ENCODE results near the gene LRRC51.
A peak's percentile ranks its signal among the peaks of the same experiment; 100 is the strongest.
"Not testable (repeated sequence)": the region's sequence is repeated elsewhere in the genome, so short reads cannot be mapped to it uniquely, and the experiment has no call there.

The LRRC51 gene

GRCh38 chr11:72111300-72112142, 30.9 kb downstream of the LRRC51 start:
- DNase-seq (ENCODE audit: low read depth) = no peak

DNA sequence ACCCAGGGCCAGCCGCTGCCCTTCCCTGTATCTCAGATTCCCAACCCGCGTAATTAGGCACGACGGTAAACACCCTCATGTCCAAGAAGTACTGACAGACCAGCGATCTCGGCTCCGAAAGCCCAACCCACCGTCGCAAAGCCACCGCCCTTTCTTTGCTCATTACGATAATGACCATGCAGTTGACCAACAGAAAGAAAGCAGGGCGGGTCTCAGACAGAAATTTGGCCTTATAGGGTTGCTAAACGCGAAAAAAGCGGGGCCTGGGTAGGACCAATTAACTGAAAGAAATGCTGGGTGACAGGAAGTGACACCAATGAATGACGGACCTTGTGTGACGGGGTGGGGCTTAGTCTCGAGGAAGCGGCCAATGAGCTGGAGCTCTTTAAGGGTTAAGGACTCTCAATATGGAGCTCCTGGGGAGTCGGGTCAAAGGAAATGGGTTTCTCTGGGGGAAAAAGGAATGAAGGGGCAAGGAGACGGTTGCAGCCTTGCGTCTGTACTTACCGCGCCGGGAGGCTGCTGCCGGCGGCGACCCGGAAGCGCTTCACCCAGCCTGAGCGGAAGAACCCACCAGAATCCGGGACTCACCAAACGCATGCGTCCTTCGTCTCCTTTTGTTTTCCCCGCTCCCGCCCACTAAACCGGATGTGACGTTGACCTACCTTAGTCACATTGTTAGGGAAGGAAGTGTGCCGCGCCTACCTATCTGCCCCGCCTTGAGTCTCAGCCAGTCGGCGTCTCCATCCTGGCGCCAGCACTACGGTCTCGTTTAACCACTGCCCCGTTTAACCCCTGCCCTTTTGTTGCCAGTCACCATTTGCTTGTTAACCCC, 31.7 kb downstream of the LRRC51 start, which contains the start of gene ANAPC15:
Gene ANAPC15, minus strand, starts transcription at position 553 of the 835 bp plus-strand sequence. CDS start 1,419 bp downstream, outside the sequence.
- peak; percentile 99 for DNase-seq (ENCODE audit: low read depth)

GRCh38 chr11:72112978-72113808, 32.5 kb downstream of the LRRC51 start:
- peak; percentile 57 for DNase-seq (ENCODE audit: low read depth)

DNA sequence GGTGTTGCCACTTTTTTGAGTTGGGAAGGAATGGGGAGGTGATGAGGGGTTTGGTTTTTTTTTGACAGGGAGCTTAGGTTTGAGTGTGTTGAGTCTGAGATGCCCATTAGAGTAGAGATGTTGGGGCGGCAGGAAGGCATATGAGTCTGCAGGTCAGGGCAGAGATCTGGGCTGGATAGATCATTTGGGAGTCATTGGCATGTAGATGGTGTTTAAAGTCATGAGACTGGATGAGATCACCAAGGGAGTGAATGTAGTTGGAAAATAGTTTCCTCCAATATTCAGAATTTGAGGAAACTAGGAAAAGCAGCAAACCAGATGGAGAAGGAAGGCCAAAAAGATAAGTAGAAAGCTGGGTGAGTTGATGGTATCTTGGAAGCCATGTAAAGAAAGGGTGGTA, 33.9 kb downstream of the LRRC51 start:
- DNase-seq (ENCODE audit: low read depth) = no peak

DNA sequence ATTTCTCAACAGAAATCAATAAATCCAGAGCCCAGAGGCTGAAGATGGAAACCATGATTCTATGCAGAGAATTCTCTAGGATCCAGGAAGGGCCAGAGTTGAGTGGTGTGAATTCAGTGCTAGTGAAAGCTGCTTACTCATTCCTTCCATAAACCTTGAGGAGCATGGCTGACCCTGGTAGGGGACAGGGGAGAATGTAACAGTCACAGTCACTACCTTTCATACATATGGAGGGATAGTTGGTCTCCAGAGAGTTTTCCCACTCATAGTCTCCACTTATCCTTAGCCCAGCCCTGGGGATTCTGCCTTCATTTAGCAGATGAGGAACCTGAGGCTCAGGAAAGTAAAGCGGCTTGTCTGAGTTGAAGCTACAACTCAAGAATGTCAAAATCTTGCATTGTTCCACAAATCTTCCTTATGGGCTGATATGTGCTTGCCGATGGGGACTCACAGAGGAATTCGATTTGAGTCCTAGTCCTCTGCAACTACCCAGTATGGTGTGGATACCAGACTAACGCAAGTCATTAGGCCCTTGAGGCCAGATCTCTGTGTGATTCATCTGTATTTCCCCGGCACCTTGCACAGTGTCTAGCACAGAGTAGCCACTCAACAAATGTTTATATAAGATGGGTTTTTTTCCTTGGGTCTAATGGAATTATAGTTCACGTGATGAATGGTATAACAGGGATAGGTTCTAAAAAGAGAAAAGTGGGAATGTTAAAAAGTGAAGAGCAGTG, 35.5 kb downstream of the LRRC51 start:
- no peak for DNase-seq (ENCODE audit: low read depth)

GRCh38 chr11:72119198-72119597, 38.5 kb downstream of the LRRC51 start:
- no peak for DNase-seq (ENCODE audit: low read depth)

DNA sequence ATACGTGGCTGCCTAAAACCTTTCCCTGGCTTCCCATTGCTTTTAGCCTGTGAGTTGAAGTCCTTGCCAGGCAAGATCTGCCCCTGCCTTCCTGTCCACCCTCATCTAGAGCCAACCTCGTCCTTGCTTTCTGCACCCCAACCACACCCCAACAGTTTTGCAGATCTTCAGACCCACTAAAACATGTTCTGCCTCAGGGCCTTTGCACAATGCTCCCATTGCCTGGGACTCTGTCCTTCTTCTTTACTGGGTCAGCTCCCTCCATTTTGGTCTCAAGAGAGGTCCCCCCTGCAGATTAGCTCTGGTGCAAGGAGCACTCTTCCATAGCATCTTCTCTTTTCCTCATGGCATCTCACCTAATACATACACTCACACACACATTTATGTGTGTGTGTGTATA, 40.3 kb downstream of the LRRC51 start:
- no peak for DNase-seq (ENCODE audit: low read depth)

GRCh38 chr11:72122607-72123006, 42.0 kb downstream of the LRRC51 start:
- DNase-seq (ENCODE audit: low read depth) = no peak

GRCh38 chr11:72123117-72123653, 42.5 kb downstream of the LRRC51 start:
- DNase-seq (ENCODE audit: low read depth) = no peak

DNA sequence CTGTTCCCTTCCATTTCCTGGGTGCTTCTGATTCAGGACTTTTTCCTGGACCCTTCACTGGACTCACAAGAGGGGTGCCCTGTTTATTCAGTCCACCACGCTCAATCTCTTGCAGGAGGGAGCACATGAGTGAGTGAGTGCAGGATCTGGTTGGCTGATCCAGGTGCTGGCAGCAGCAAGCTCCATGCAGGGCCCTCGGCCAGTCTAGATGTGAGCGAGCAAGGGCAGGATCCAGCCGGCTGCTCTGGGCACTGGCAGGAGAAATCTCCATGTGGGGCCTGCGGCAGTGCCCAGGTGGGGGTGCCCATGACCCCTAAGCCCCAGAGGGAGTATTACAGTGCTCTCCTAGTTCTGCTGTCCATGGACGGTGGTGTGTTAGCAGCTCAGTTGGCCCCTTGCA, 43.4 kb downstream of the LRRC51 start:
- no peak for DNase-seq (ENCODE audit: low read depth)

DNA sequence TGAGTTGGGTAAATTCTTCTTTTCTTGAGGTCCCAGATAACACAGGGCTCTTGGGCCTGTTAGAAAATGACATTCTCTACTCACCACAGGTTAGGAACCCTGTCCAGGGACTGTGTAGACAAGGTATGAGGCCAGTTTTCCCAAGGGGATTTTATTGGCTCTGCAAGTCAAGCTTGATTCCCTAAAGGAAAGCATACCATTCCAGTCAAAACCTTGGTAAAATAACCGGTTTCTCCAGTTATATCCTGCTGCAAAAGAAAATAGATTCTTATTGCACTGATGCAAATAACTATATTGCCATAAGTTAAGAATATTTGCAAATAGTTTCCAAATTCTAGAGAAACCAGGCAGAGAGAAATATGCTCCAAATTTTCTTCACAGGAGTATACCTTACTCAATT, 45.3 kb downstream of the LRRC51 start:
- no peak for DNase-seq (ENCODE audit: low read depth)

DNA sequence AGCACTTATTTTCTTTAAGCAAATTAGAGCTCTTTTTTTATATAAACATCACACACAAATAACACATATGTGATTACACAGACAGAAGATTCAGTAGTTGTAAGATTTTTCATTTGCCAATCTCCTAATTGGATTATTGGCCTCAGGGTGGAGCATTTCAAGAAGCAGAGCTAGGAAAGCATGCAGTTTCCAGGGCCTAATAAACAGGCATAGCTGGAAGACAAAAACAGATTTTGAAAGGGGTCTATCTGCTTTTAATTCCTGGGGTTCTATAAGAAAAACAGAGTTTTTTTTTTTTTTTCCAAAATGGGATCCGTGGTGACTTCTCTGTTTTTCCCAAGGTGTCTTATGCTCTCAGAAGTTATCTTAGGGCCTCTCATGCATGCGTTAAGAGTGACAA, 47.3 kb downstream of the LRRC51 start:
- DNase-seq (ENCODE audit: low read depth) = no peak

- DNase-seq (ENCODE audit: low read depth) = no peak
These were observed 48.7 kb downstream of the LRRC51 start for GRCh38 chr11:72129381-72129780.

- no peak for DNase-seq (ENCODE audit: low read depth)
These were observed 52.0 kb downstream of the LRRC51 start for GRCh38 chr11:72132646-72133045.

DNA sequence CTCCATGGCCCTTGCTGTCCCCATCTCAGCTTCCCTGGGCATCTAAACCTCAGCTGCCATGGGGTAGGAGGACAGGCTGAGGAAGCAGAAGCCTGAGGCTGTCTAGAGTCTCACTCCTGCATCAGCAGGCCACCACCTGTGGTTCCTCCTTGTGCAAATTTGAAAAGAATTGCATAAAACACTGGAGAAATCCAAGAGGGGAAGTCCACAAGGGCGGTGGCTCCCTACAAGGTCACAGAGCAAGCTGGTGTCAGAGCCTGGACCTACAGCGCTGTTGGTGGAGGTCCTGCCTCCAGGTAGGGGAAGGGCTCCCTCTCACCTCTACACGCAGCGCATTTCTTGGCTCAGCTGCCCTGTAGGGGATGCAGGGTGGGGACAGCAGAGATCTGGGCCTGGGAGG, 54.8 kb downstream of the LRRC51 start, which contains the start of gene FOLR3:
Gene FOLR3, plus strand, starts transcription at position 253 of the 400 bp plus-strand sequence. CDS start 228 bp downstream, outside the sequence.
- DNase-seq (ENCODE audit: low read depth) = not testable (repeated sequence)

DNA sequence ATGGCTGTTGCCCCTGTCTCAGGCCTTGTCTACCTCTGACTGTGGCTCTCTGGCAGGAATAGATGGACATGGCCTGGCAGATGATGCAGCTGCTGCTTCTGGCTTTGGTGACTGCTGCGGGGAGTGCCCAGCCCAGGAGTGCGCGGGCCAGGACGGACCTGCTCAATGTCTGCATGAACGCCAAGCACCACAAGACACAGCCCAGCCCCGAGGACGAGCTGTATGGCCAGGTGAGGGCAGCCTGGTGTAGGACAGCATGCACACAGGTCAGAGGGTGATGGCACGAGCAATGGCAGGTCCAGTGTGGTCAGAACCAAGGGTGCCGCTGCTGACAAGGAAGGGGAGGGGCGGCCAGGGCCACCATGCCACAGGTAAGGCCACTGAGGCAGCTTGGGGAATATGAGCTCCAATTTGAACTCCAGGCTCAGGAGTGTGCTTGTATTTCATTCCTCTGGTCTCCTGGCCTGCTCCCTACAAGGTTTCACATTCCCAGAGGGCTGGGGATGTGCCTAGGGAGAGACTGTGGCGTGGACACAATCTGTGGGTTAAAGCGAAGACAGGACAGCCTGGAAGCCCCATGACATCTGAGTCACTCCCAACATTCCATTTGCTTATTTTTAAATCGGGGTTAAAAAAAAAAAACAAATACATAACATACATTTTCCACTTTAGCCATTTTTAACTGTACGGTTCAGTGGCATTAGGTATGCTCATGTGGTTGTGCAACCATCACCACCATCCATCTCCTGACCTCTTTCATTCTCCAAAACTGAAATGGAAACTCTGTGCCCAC, 55.4 kb downstream of the LRRC51 start:
- DNase-seq (ENCODE audit: low read depth) = no peak

DNA sequence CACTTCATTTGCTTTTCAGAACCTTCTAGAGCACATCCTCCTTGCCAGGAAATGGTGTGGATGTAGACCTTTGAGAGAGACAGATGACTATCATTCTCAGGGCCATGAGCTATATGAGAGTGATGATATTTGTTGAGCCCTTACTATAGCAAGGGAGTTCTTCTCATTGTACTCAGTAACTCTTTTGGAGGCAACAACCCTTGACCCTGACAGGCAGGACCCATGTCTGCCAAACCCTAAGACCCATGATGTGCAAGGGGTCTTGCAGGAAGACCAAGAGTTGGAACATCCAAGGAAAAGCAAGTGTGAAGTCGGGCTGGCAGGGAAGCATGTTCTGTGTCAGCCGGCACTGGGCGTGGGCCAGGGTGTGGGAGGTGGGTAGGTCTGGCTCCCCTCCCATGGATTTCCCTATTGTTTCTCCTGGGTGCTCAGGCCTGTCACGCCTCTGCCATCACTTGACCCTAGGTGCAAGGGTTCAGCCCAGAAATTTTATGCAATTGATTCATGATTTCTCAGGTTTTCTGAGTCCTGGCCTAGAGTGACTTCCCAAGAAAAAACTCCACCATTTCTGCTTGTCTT, 56.1 kb downstream of the LRRC51 start:
- no peak for DNase-seq (ENCODE audit: low read depth)

DNA sequence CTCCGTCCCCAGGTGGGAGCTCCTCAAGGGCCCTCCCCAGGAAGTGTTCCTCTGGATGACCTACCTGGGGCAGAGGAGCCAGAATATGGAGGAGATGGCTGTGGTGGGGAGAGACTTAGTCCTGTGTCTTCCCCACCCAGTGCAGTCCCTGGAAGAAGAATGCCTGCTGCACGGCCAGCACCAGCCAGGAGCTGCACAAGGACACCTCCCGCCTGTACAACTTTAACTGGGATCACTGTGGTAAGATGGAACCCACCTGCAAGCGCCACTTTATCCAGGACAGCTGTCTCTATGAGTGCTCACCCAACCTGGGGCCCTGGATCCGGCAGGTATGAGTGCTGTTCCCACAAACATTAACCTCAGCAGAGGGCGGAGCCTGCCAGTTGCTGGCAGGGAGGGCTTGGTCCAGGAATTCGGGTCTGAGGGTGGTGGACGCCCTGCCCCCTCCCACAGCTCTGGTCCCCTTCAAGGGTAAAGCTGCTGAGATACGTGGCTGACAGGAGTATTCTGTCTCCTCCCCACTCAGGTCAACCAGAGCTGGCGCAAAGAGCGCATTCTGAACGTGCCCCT, 58.3 kb downstream of the LRRC51 start:
- no peak for DNase-seq (ENCODE audit: low read depth)

DNA sequence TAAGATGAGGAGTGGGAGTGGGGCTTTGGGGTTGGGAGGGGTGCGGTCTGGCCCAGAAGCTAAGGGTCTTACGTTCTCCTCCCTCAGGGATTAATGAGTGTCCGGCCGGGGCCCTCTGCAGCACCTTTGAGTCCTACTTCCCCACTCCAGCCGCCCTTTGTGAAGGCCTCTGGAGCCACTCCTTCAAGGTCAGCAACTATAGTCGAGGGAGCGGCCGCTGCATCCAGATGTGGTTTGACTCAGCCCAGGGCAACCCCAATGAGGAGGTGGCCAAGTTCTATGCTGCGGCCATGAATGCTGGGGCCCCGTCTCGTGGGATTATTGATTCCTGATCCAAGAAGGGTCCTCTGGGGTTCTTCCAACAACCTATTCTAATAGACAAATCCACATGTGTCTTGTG, 58.9 kb downstream of the LRRC51 start:
- DNase-seq (ENCODE audit: low read depth) = no peak
